ENCODE data around the gene MGAT5.

The MGAT5 gene

GRCh38 chr2:134230885-134231284 is 23.0 kb upstream of the MGAT5 start:
- DNase-seq (ENCODE audit: low read depth, low spot score) = no peak
- no peak overlapping the region for H3K27ac ChIP-seq

GRCh38 chr2:134231301-134231964 is 22.4 kb upstream of the MGAT5 start:
- H3K27ac ChIP-seq = peak overlapping the region; percentile 26
- no peak for DNase-seq (ENCODE audit: low read depth, low spot score)

GRCh38 chr2:134231965-134232340 is 21.9 kb upstream of the MGAT5 start:
- peak overlapping the region; percentile 26 for H3K27ac ChIP-seq
- DNase-seq (ENCODE audit: low read depth, low spot score) = no peak

- H3K27ac ChIP-seq = peak overlapping the region; percentile 26
- no peak for DNase-seq (ENCODE audit: low read depth, low spot score)
These were observed 21.4 kb upstream of the MGAT5 start for GRCh38 chr2:134232461-134232860.

GRCh38 chr2:134232868-134233727 is 20.8 kb upstream of the MGAT5 start:
- H3K27ac ChIP-seq = peak overlapping the region; percentile 26
- no peak for DNase-seq (ENCODE audit: low read depth, low spot score)

GRCh38 chr2:134233728-134234136 is 20.1 kb upstream of the MGAT5 start:
- H3K27ac ChIP-seq = peak overlapping the region; percentile 26
- DNase-seq (ENCODE audit: low read depth, low spot score) = no peak

- DNase-seq (ENCODE audit: low read depth, low spot score) = no peak
- no peak overlapping the region for H3K27ac ChIP-seq
These were observed 19.3 kb upstream of the MGAT5 start for GRCh38 chr2:134234535-134234934.

GRCh38 chr2:134235510-134236144 is 18.2 kb upstream of the MGAT5 start:
- H3K27ac ChIP-seq = no peak overlapping the region
- no peak for DNase-seq (ENCODE audit: low read depth, low spot score)

GRCh38 chr2:134238371-134238770 is 15.5 kb upstream of the MGAT5 start:
- no peak overlapping the region for H3K27ac ChIP-seq
- DNase-seq (ENCODE audit: low read depth, low spot score) = no peak

- DNase-seq (ENCODE audit: low read depth, low spot score) = no peak
- no peak overlapping the region for H3K27ac ChIP-seq
These were observed 13.8 kb upstream of the MGAT5 start for GRCh38 chr2:134240061-134240460.

- H3K27ac ChIP-seq = no peak overlapping the region
- DNase-seq (ENCODE audit: low read depth, low spot score) = no peak
These were observed 12.0 kb upstream of the MGAT5 start for GRCh38 chr2:134241911-134242310.

- H3K27ac ChIP-seq = no peak overlapping the region
- no peak for DNase-seq (ENCODE audit: low read depth, low spot score)
These were observed 10.6 kb upstream of the MGAT5 start for GRCh38 chr2:134243244-134243643.

GRCh38 chr2:134244086-134244485 is 9.8 kb upstream of the MGAT5 start:
- DNase-seq (ENCODE audit: low read depth, low spot score) = no peak
- no peak overlapping the region for H3K27ac ChIP-seq

GRCh38 chr2:134244587-134244986 is 9.3 kb upstream of the MGAT5 start:
- H3K27ac ChIP-seq = no peak overlapping the region
- DNase-seq (ENCODE audit: low read depth, low spot score) = no peak

GRCh38 chr2:134245340-134245984 is 8.4 kb upstream of the MGAT5 start:
- H3K27ac ChIP-seq = no peak overlapping the region
- peak; percentile 26 for DNase-seq (ENCODE audit: low read depth, low spot score)

GRCh38 chr2:134246154-134246874 is 7.6 kb upstream of the MGAT5 start:
- H3K27ac ChIP-seq = no peak overlapping the region
- no peak for DNase-seq (ENCODE audit: low read depth, low spot score)

GRCh38 chr2:134247679-134248078 is 6.2 kb upstream of the MGAT5 start:
- no peak for DNase-seq (ENCODE audit: low read depth, low spot score)
- no peak overlapping the region for H3K27ac ChIP-seq

- H3K27ac ChIP-seq = no peak overlapping the region
- DNase-seq (ENCODE audit: low read depth, low spot score) = no peak
These were observed 5.0 kb upstream of the MGAT5 start for GRCh38 chr2:134248913-134249312.

GRCh38 chr2:134249755-134250154 is 4.1 kb upstream of the MGAT5 start:
- DNase-seq (ENCODE audit: low read depth, low spot score) = no peak
- no peak overlapping the region for H3K27ac ChIP-seq

- DNase-seq (ENCODE audit: low read depth, low spot score) = no peak
- no peak overlapping the region for H3K27ac ChIP-seq
These were observed 2.9 kb upstream of the MGAT5 start for GRCh38 chr2:134250840-134251461.
